Mammary epithelial cell (primary cell): ENCODE data around the gene TTC13.

ENCODE experiments used
- EZH2 ChIP-seq: IDR thresholded peaks from 2 replicates; pipeline ENCODE4 v1.6.1; 2012; ENCODE audit warnings: low read length, inconsistent platforms, borderline replicate concordance
- TF ChIP-seq, protein P1 (sequence below), 2 donors: IDR thresholded peaks in 1 of 2; conservative IDR thresholded peaks in 1 of 2; 2 replicates each; pipeline ENCODE4 v1.5.1; 2011 to 2012; ENCODE audit warnings: inconsistent platforms in 2 of 2, low read length in 2 of 2, mild to moderate bottlenecking in 2 of 2, control low read depth in 1 of 2, low read depth in 1 of 2; ENCODE audit not compliant: insufficient read depth in 1 of 2; ENCODE audit errors: extremely low read depth in 1 of 2

- TF ChIP-seq, protein P1, sequence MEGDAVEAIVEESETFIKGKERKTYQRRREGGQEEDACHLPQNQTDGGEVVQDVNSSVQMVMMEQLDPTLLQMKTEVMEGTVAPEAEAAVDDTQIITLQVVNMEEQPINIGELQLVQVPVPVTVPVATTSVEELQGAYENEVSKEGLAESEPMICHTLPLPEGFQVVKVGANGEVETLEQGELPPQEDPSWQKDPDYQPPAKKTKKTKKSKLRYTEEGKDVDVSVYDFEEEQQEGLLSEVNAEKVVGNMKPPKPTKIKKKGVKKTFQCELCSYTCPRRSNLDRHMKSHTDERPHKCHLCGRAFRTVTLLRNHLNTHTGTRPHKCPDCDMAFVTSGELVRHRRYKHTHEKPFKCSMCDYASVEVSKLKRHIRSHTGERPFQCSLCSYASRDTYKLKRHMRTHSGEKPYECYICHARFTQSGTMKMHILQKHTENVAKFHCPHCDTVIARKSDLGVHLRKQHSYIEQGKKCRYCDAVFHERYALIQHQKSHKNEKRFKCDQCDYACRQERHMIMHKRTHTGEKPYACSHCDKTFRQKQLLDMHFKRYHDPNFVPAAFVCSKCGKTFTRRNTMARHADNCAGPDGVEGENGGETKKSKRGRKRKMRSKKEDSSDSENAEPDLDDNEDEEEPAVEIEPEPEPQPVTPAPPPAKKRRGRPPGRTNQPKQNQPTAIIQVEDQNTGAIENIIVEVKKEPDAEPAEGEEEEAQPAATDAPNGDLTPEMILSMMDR (conservative IDR thresholded peaks at IDR 0.05 in 1 of 2, IDR thresholded peaks at IDR 0.05 in 1 of 2; ENCODE audit: extremely low read depth in 1 of 2, insufficient read depth in 1 of 2, low read depth in 1 of 2, low read length in 2 of 2), result no peak
- TF ChIP-seq EZH2, result no peak
These were observed 84.0 kb downstream of the TTC13 start for GRCh38 chr1:230894664-230895063.
